AG04450 (cell line): Measurements from ENCODE around the gene CAPN3. TPM values are rescaled to one million over a fixed set of nuclear protein-coding genes. Genes with fewer than 3 reads are reported as not detected.

ENCODE experiments used
- CTCF ChIA-PET: fragments of 300-600, 350-600 bp; formaldehyde crosslinking; extraction: SDS; loops from one replicate; lab custom pipeline; 2022; ENCODE audit warnings: antibody characterized with exemption, inconsistent platforms; lab: Charles Lee
- POLR2A ChIA-PET: fragments of 350-600 bp; formaldehyde crosslinking; extraction: SDS; loops from one replicate; lab custom pipeline; 2021; ENCODE audit warnings: antibody characterized with exemption, inconsistent platforms; lab: Yijun Ruan, JAX
- DNase-seq: peaks from one replicate; pipeline ENCODE4 v3.0.0-alpha.2; 2011; ENCODE audit warnings: low read depth, low spot score
- H3K27ac ChIP-seq: one replicate; pipeline ENCODE4 v1.5.1; 2012; ENCODE audit warnings: low read depth, low read length, control low read depth
- H3K27me3 ChIP-seq: one replicate; pipeline ENCODE4 v1.6.0; 2012; ENCODE audit warnings: low read length; ENCODE audit not compliant: control insufficient read depth, insufficient read depth
- H3K4me3 ChIP-seq: 2 replicates; pipeline ENCODE4 v1.5.1; 2011; ENCODE audit warnings: mild to moderate bottlenecking, low read depth, low read length, control low read depth
- H3K9me3 ChIP-seq: 2 replicates; pipeline ENCODE4 v1.5.1; 2012; ENCODE audit warnings: low read length; ENCODE audit not compliant: control insufficient read depth, insufficient read depth
- CTCF ChIP-seq: IDR thresholded peaks from 2 replicates; pipeline ENCODE4 v1.5.1; 2011; ENCODE audit warnings: low read depth, low read length, control low read depth, inconsistent platforms
- polyA plus RNA-seq: library from polyadenylated mRNA; depleted of rRNA; stranded (reverse); fragments of >200 nt; gene quantifications from 2 replicates; pipeline ENCODE4 v1.2.3, GENCODE V29; 2011

Gene CAPN3
- polyA plus RNA-seq, 1 experiment: 1.2 TPM

GRCh38 chr15:42421376-42421775 lies 62.1 kb downstream of the CAPN3 start:
- ChIA-PET POLR2A (no interaction called here), CTCF (no interaction called here)
- H3K4me3 ChIP-seq: no peak overlapping the region
- H3K9me3 ChIP-seq: no peaks in the 10 kb centered on the region
- H3K27me3 ChIP-seq: no peaks in the 10 kb centered on the region
- no peak for DNase-seq
- H3K27ac ChIP-seq: no peak overlapping the region
- no peak for TF ChIP-seq CTCF

- DNase-seq: peak; percentile 67
- POLR2A ChIA-PET: no interaction called here
- TF ChIP-seq CTCF: no peak
- peak overlapping the region; percentile 80 for H3K27ac ChIP-seq
- CTCF ChIA-PET: no interaction called here
- H3K27me3 ChIP-seq: no peaks in the 10 kb centered on the region
- H3K4me3 ChIP-seq: no peak overlapping the region
- H3K9me3 ChIP-seq: no peaks in the 10 kb centered on the region
These were observed 68.3 kb downstream of the CAPN3 start for GRCh38 chr15:42427429-42428223.

DNA sequence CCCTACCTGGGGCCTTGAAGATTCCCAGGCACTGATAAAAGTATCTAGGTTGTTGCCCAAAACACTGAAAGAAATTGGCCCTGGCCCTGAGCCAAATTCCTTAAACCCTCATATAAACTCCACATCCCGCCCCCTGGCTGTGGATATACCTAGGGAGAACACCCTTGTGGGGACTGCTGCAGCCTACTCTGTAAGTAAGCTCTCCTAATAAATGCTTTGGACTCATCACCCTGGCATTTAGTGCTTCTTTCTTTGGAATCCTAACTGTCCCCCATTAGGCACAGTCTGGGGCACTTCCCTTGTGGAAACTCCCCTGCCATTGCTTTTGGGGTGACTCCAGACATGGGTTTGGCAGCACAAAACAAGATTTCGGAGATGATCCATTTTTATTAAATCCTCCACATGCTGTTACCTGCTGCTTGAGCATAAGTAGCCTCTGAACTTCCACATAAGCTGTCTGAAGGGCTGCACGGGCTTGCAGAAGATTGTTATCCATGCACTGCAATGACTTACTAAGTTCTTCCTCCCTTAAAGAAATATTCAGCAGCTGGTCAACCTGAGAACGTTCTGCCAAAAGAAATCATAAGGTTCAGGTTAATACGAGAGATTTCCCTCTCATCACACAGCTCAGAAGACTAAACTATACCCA lies 85.2 kb downstream of the CAPN3 start:
- DNase-seq: no peak
- no peak overlapping the region for H3K4me3 ChIP-seq
- ChIA-PET POLR2A (interaction anchor here (0.5 to 1.2 kb wide), 2 partner anchors 13 to 126 kb away, joined by 4 read pairs; no protein-coding TSS in a partner anchor), CTCF (no interaction called here)
- no peaks in the 10 kb centered on the region for H3K27me3 ChIP-seq
- no peaks in the 10 kb centered on the region for H3K9me3 ChIP-seq
- peak; percentile 14; the same call in 1 of the 2 replicates for TF ChIP-seq CTCF
- no peak overlapping the region for H3K27ac ChIP-seq

DNA sequence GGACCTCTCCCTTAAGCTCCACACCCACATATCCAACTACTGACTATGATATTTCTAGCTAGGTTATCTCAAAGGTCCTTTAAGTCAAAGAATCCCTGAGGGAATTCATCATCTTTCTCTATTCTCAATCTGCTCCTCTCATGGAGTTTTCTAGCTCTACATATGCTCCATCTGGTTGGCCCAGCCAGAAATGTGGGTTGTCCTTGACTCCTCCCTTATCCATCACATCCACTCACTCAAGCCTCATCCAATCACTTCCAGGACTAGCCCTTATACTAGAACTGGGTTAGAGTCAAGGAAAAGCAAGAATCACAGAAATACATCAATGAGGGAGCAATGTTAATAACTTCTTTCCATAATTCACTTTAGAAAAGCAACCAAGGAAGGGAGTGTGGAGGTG lies 86.2 kb downstream of the CAPN3 start:
- no peak overlapping the region for H3K27ac ChIP-seq
- H3K9me3 ChIP-seq: no peaks in the 10 kb centered on the region
- no peak for TF ChIP-seq CTCF
- H3K27me3 ChIP-seq: no peaks in the 10 kb centered on the region
- no peak overlapping the region for H3K4me3 ChIP-seq
- no peak for DNase-seq
- ChIA-PET CTCF (no interaction called here), POLR2A (no interaction called here)

DNA sequence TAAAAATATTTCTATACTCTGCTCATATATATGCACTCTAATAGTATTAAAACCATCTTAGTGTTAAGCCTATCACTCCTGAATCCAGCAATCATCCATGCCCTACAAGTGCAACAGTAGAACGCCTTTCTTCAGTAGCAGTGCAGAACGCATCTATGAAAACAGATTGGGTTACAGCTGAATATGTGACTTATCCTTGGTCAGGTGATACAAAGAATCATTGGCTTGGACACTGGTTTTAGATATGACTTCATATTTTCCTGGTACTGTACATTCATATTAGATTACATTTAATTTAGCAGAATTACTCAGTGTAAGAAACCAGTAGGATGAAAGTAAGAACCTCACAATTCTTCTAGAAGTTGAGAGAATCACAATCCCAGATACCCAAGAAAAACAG lies 88.3 kb downstream of the CAPN3 start:
- POLR2A ChIA-PET: no interaction called here

More for the DNA sequence above, 88.3 kb downstream of the CAPN3 start:
- Histone ChIP-seq H3K4me3 (no peak overlapping the region), H3K9me3 (no peaks in the 10 kb centered on the region), H3K27ac (no peak overlapping the region), H3K27me3 (no peaks in the 10 kb centered on the region)
- CTCF ChIA-PET: no interaction called here
- no peak for TF ChIP-seq CTCF
- DNase-seq: no peak
